ENCODE measurements around the gene LYSMD4. TPM values are rescaled to one million over a fixed set of nuclear protein-coding genes. Genes with fewer than 3 reads are reported as not detected.

Gene LYSMD4
- total RNA-seq, 1 donor from 2014 or later, result 11.7 TPM

DNA sequence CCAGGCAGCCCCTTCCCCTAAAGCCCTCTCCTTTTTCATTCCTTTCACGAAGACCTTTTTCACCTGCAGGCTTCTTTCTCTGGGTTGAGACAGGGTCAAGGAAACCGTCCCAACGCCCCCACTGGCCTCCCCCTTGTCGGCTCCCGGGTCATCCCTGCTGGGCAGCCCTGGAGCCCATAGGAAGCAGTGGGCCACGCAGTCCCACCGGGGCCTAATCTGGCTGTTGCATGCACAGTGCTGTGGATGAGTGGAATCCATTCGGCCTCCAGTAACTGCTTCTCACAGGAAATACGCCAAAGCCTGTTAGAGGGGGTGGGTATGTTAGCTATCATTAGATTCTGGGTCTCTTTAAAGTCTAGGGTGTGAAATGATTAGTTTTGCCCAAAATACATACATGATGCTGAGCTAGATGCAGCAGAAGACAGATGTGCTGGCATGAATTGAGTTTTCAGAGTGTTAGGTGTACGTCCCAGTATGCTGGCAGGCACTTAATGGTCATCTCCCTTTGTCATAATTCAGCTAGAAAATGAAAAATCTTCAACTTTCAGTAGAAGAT lies 16.6 kb downstream of the LYSMD4 start:
- Histone ChIP-seq H3K36me3 (no peaks in the 10 kb centered on the region), H3K4me2 (no peak overlapping the region), H3K27me3 (no peaks in the 10 kb centered on the region), H3K4me1 (no peaks in the 10 kb centered on the region), H3K9ac (no peak overlapping the region), H3K79me2 (ENCODE audit: low read depth) (no peaks in the 10 kb centered on the region), H3K9me3 (ENCODE audit: low read depth) (no peaks in the 10 kb centered on the region), H3K4me3 (no peak overlapping the region), H4K20me1 (ENCODE audit: low read depth) (peaks cover 6% of the 10 kb centered on the region), H3K27ac (no peak overlapping the region), H2AFZ (replicated peaks) (no peak overlapping the region), H3F3A (ENCODE audit: low read depth) (peaks cover 3% of the 10 kb centered on the region)
- peaks cover 27% of the 10 kb centered on the region for H3K36me3 Mint-ChIP-seq
- TF ChIP-seq, protein P1, sequence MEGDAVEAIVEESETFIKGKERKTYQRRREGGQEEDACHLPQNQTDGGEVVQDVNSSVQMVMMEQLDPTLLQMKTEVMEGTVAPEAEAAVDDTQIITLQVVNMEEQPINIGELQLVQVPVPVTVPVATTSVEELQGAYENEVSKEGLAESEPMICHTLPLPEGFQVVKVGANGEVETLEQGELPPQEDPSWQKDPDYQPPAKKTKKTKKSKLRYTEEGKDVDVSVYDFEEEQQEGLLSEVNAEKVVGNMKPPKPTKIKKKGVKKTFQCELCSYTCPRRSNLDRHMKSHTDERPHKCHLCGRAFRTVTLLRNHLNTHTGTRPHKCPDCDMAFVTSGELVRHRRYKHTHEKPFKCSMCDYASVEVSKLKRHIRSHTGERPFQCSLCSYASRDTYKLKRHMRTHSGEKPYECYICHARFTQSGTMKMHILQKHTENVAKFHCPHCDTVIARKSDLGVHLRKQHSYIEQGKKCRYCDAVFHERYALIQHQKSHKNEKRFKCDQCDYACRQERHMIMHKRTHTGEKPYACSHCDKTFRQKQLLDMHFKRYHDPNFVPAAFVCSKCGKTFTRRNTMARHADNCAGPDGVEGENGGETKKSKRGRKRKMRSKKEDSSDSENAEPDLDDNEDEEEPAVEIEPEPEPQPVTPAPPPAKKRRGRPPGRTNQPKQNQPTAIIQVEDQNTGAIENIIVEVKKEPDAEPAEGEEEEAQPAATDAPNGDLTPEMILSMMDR (IDR thresholded peaks at IDR 0.05), result no peak
- TF ChIP-seq EZH2phosphoT487 (IDR thresholded peaks at IDR 0.05) (no peak), EZH2 (IDR thresholded peaks at IDR 0.05) (no peak)
- peaks cover under 1% of the 10 kb centered on the region for H3K9me3 Mint-ChIP-seq
- no peak overlapping the region for H3K27ac Mint-ChIP-seq
- H3K27me3 Mint-ChIP-seq (ENCODE audit: insufficient read depth, low read depth), result peaks cover 3% of the 10 kb centered on the region
- DNase-seq (ENCODE audit: low spot score), result no peak
- peaks cover 3% of the 10 kb centered on the region for H3K4me1 Mint-ChIP-seq
- no peak overlapping the region for H3K4me3 Mint-ChIP-seq

DNA sequence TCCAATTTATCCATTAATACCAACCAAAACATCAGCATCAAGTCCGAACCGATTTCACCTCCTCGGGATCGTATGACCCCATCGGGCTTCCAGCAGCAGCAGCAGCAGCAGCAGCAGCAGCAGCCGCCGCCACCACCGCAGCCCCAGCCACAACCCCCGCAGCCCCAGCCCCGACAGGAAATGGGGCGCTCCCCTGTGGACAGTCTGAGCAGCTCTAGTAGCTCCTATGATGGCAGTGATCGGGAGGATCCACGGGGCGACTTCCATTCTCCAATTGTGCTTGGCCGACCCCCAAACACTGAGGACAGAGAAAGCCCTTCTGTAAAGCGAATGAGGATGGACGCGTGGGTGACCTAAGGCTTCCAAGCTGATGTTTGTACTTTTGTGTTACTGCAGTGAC lies 20.8 kb downstream of the LYSMD4 start:
- H3K4me3 Mint-ChIP-seq, result no peak overlapping the region
- TF ChIP-seq EZH2phosphoT487 (IDR thresholded peaks at IDR 0.05), result no peak
- TF ChIP-seq, protein P1 (IDR thresholded peaks at IDR 0.05), result no peak
- TF ChIP-seq EZH2 (IDR thresholded peaks at IDR 0.05), result no peak
- no peak overlapping the region for H3K27ac Mint-ChIP-seq
- no peak for DNase-seq (ENCODE audit: low spot score)
- Histone ChIP-seq H3K4me3 (no peak overlapping the region), H3K9ac (no peak overlapping the region), H3K4me1 (no peaks in the 10 kb centered on the region), H4K20me1 (ENCODE audit: low read depth) (peaks cover 6% of the 10 kb centered on the region), H3K27ac (no peak overlapping the region), H3F3A (ENCODE audit: low read depth) (peaks cover under 1% of the 10 kb centered on the region), H2AFZ (replicated peaks) (no peak overlapping the region), H3K4me2 (no peak overlapping the region), H3K36me3 (no peaks in the 10 kb centered on the region), H3K27me3 (no peaks in the 10 kb centered on the region), H3K9me3 (ENCODE audit: low read depth) (no peaks in the 10 kb centered on the region), H3K79me2 (ENCODE audit: low read depth) (no peaks in the 10 kb centered on the region)
- H3K36me3 Mint-ChIP-seq, result peaks cover 25% of the 10 kb centered on the region
- H3K4me1 Mint-ChIP-seq, result peaks cover 3% of the 10 kb centered on the region
- H3K27me3 Mint-ChIP-seq (ENCODE audit: insufficient read depth, low read depth), result peaks cover 5% of the 10 kb centered on the region
- no peaks in the 10 kb centered on the region for H3K9me3 Mint-ChIP-seq

DNA sequence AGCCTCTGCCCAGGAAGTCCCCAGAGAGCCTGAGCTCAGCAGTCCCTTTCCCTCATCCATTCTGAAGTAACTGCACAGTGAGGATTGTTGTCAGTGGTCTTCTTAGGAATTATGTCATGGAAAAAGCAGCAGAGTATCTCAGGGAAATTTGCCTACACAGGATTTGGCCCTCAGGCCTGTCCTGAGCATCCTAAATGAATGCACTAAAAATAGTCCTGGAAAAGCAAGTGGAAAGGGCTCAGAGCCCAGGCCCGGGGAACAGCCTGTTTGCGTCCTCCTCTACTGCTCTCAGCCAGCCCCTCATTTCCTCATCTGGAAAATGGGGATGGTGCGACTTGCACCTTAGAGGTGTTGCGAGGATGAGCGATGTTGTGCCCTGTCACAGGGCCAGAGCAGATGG lies 21.6 kb downstream of the LYSMD4 start:
- Histone ChIP-seq H3F3A (ENCODE audit: low read depth) (no peaks in the 10 kb centered on the region), H3K4me3 (no peak overlapping the region), H3K36me3 (no peaks in the 10 kb centered on the region), H3K79me2 (ENCODE audit: low read depth) (no peaks in the 10 kb centered on the region), H3K9ac (no peak overlapping the region), H3K27ac (no peak overlapping the region), H3K4me1 (no peaks in the 10 kb centered on the region), H2AFZ (replicated peaks) (no peak overlapping the region), H3K9me3 (ENCODE audit: low read depth) (no peaks in the 10 kb centered on the region), H3K4me2 (no peak overlapping the region), H4K20me1 (ENCODE audit: low read depth) (peaks cover 6% of the 10 kb centered on the region), H3K27me3 (no peaks in the 10 kb centered on the region)
- Mint-ChIP-seq H3K27ac (no peak overlapping the region), H3K27me3 (ENCODE audit: insufficient read depth, low read depth) (peaks cover 5% of the 10 kb centered on the region), H3K4me3 (no peak overlapping the region), H3K4me1 (no peaks in the 10 kb centered on the region), H3K9me3 (no peaks in the 10 kb centered on the region), H3K36me3 (peaks cover 25% of the 10 kb centered on the region)
- TF ChIP-seq EZH2phosphoT487 (IDR thresholded peaks at IDR 0.05) (no peak), EZH2 (IDR thresholded peaks at IDR 0.05) (no peak)
- TF ChIP-seq, protein P1 (IDR thresholded peaks at IDR 0.05), result no peak
- no peak for DNase-seq (ENCODE audit: low spot score)
